HepG2 (cell line): ENCODE results near the gene DLG4. TPM values are rescaled to one million over a fixed set of nuclear protein-coding genes. Genes with fewer than 3 reads are reported as not detected.
A peak's percentile ranks its signal among the peaks of the same experiment; 100 is the strongest.

Experiments
- EED ChIP-seq: sonication (generic); formaldehyde crosslinking; IDR thresholded peaks from 2 replicates; pipeline ENCODE4 v1.5.0; 2020; ENCODE audit warnings: mild to moderate bottlenecking, missing genetic modification reagents
- EZH2 ChIP-seq: conservative IDR thresholded peaks from 2 replicates; pipeline ENCODE4 v1.6.1; 2012; ENCODE audit warnings: mild to moderate bottlenecking, low read depth, low read length, moderate library complexity
- IKZF1 ChIP-seq: fragments of 450-650 bp; IDR thresholded peaks from 2 replicates; pipeline ENCODE4 v1.7.1; 2016
- ISL2 ChIP-seq: sonication (generic); formaldehyde crosslinking; IDR thresholded peaks from 2 replicates; pipeline ENCODE4 v1.5.0; 2020; ENCODE audit warnings: missing genetic modification reagents
- KLF12 ChIP-seq: sonication (generic); formaldehyde crosslinking; IDR thresholded peaks from 2 replicates; pipeline ENCODE4 v1.4.0; 2020; ENCODE audit warnings: missing genetic modification reagents, borderline replicate concordance
- NFE2 ChIP-seq: sonication (generic); formaldehyde crosslinking; IDR thresholded peaks from 2 replicates; pipeline ENCODE4 v1.4.0; 2020; ENCODE audit warnings: missing genetic modification reagents
- PHB2 ChIP-seq: fragments of 450-650 bp; IDR thresholded peaks from 2 replicates; pipeline ENCODE4 v1.6.1; 2018; ENCODE audit not compliant: partially characterized antibody
- RBAK ChIP-seq: sonication (generic); formaldehyde crosslinking; IDR thresholded peaks from 2 replicates; pipeline ENCODE4 v1.5.1; 2020; ENCODE audit warnings: mild to moderate bottlenecking, missing genetic modification reagents
- RERE ChIP-seq: IDR thresholded peaks from 2 replicates; pipeline ENCODE4 v1.6.1; 2016; ENCODE audit warnings: low read depth, missing genetic modification reagents, missing compliant biosample characterization
- SKIL ChIP-seq: sonication (generic); formaldehyde crosslinking; IDR thresholded peaks from 2 replicates; pipeline ENCODE4 v1.8.0; 2022; ENCODE audit warnings: missing genetic modification reagents, mild to moderate bottlenecking, moderate library complexity, borderline replicate concordance
- UBTF ChIP-seq: sonication (generic); formaldehyde crosslinking; IDR thresholded peaks from 2 replicates; pipeline ENCODE4 v1.4.0; 2020; ENCODE audit warnings: mild to moderate bottlenecking, missing genetic modification reagents
- XRCC5 ChIP-seq: fragments of 200-400 bp; formaldehyde crosslinking; optimal IDR thresholded peaks from 2 replicates; pipeline ENCODE3; 2017; ENCODE audit warnings: mild to moderate bottlenecking, low read length
- ZGPAT ChIP-seq: IDR thresholded peaks from 2 replicates; pipeline ENCODE4 v1.6.1; 2016; ENCODE audit warnings: mild to moderate bottlenecking
- ZHX1 ChIP-seq: sonication (generic); formaldehyde crosslinking; IDR thresholded peaks from 2 replicates; pipeline ENCODE4 v1.8.1; 2022; ENCODE audit warnings: low read depth, mild to moderate bottlenecking, missing genetic modification reagents
- ZNF136 ChIP-seq: sonication (generic); formaldehyde crosslinking; IDR thresholded peaks from 2 replicates; pipeline ENCODE4 v1.8.1; 2022; ENCODE audit warnings: low read depth, mild to moderate bottlenecking, moderate library complexity, missing genetic modification reagents
- polyA plus RNA-seq, 8 experiments: library from polyadenylated mRNA; depleted of rRNA in 3 of 8; stranded (reverse) in 7 of 8; unstranded in 1 of 8; fragments of >200 nt; fragmentation: Illumina TruSeq in 4 of 8; extraction: Trizol in 4 of 8; gene quantifications; 2 replicates each; pipeline versions ENCODE4 v1.2.1 to v1.2.3, GENCODE V29; 2011 to 2016; ENCODE audit warnings: low read depth in 4 of 8, missing spikeins in 1 of 8, mixed read lengths in 1 of 8; ENCODE audit not compliant: insufficient read depth in 1 of 8
- total RNA-seq, 5 experiments: library from RNA; depleted of rRNA; stranded (reverse); fragments of >200 nt; fragmentation: Illumina TruSeq; extraction: Trizol; gene quantifications; 2 replicates each; pipeline ENCODE4 v1.2.3, GENCODE V29; 2016; ENCODE audit warnings: low read depth in 1 of 5

Gene DLG4
- total and polyA plus RNA-seq, 2 of the 13 experiments (the other 11 are each of a cell fraction or from before 2014, with no cell fraction given), result 0.71 to 4.3 TPM

- TF ChIP-seq ZHX1 (peak; percentile 94; the same call in 1 of the 2 replicates), RERE (CRISPR knock-in tag) (peak; percentile 57; the same call in 1 of the 2 replicates), UBTF (no peak), ZNF136 (CRISPR knock-in tag) (no peak), KLF12 (0 out of 2 replicates have a peak, but pooled peaks have one; percentile 71), NFE2 (CRISPR knock-in tag) (no peak), ZGPAT (peak; percentile 87), ISL2 (CRISPR knock-in tag) (peak; percentile 34; the same call in 1 of the 2 replicates), EED (CRISPR knock-in tag) (no peak; the same call in 1 of the 2 replicates), XRCC5 (no peak), SKIL (CRISPR knock-in tag) (peak; percentile 83), EZH2 (no peak), IKZF1 (no peak), RBAK (CRISPR knock-in tag) (0 out of 2 replicates have a peak, but pooled peaks have one; percentile 45), PHB2 (no peak)
These were observed 63.2 kb downstream of the DLG4 start (continued) for GRCh38 chr17:7156342-7156940.
